ACHN (cell line): ENCODE data around the gene ZBTB46.
"Not testable (repeated sequence)": the region's sequence is repeated elsewhere in the genome, so short reads cannot be mapped to it uniquely, and the experiment has no call there.

Source experiments
- DNase-seq: peaks from one replicate; pipeline ENCODE4 v3.0.0-alpha.2; 2015
- in situ Hi-C: cut with HindIII; loops from 2 replicates; pipeline ENCODE4 v1.10.0; 2017; ENCODE audit warnings: low sequenced_read_pairs, low pct_ligation_motif_present, low pct_unique_long_range_greater_than_20kb

The ZBTB46 gene

GRCh38 chr20:63734946-63735858, 95.9 kb downstream of the ZBTB46 start:
- DNase-seq: no peak
- in situ Hi-C loops: no loop called here

DNA sequence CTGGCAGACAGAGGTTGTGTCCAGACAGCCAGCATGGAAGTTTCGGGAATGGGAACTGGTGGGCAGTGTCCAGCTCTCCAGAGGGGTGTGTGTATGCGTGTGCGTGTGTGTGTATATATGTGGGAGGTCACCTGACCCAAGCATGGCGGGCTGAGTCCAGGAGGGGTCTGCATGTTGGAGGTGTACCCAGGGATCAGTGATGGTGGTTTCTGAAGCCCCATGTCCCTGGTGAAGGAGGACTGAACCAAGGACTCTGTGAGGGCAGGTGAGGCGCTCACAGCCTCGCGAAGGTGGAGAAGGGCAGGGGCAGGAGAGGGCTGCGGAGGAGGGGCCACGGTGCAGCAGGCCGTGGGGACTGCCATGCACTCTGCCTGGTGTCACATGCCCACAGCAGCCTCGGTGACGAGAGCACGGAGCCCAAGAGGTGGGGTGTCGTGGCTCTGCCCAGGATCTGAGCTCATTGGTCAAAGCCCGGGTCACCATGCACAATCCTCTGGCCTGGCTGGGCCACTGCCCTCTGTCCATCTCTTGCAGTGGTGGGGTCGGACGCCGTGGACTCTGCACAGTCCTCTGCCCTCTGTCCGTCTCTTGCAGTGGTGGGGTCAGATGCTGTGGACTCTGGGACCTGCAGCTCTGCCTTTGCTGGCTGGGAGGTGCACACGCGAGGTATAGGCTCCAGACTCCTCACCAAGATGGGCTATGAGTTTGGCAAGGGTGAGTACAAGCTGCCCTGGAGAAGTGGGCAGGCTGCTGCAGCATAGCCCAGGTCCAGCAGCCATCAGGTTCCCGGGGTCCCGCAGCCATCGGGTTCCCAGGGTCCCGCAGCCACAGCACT, 96.7 kb downstream of the ZBTB46 start:
- no peak for DNase-seq
- in situ Hi-C loops: no loop called here

DNA sequence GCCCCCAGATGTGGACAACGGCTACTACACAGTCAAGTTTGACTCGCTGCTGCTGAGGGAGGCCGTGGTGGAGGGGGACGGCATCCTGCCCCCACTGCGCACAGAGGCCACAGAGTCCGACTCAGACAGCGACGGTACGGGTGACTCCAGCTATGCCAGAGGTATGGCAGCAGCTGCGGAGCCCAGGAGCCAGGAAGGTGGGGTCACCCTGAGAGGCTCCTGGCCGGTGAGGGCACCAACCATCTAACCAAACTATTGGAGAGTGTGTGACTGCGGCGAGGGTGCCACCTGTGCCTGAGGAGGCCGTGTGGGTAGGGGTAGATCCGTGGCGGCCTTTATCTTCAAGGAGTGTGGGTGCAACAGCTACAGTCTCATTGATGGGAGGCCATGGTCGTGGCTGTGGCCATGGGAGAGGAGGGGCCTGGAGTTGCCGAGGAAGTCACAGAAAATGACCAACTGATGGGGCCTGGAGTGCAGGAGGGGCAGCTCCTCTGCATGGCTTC, 97.4 kb downstream of the ZBTB46 start:
- in situ Hi-C loops: no loop called here
- no peak for DNase-seq

- no peak for DNase-seq
- in situ Hi-C loops: no loop called here
Observed at GRCh38 chr20:63733117-63733516, 97.9 kb downstream of the ZBTB46 start.

DNA sequence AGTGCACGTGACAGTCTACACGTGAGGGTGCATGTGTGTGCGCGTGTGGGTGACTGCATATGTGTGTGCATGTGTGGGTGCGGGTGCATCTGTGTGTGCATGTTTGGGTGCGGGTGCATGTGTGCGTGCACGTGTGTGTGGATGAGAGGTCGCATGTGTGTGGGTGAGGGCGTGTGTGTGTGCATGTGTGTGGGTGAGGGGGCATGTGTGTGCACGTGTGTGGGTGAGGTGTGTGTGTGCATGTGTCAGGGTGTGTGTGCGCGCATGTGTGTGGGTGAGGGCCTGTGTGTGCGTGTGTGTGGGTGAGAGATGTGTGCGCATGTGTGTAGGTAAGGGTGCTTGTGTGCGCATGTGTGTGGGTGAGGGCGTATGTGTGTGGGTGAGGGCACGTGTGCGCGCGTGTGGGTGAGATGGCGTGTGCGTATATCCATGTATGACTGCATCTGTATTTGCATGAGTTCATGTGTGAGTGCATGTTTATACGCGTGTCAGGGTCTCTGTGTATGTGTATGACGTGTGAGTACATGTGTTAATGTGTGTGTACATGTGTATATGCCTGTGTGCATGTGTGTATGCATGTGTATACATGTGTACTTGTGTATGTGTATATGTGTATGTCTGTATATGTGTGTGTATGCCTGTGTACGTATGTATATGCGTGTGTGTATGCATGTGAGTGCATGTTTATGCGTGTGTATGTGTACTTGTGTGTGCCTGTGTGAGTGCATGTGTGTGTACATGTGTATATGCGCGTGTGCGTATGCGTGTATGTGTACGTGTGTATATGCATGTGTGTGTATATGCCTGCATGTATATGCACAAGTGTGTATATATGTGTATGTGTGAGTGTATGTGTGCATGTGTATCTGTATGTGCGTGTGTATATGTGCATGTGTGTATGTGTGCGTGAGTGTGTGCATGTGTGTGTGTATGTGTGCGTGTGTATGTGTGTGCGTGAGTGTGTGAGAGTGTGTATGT, 98.7 kb downstream of the ZBTB46 start:
- in situ Hi-C loops: no loop called here
- DNase-seq: no peak

DNA sequence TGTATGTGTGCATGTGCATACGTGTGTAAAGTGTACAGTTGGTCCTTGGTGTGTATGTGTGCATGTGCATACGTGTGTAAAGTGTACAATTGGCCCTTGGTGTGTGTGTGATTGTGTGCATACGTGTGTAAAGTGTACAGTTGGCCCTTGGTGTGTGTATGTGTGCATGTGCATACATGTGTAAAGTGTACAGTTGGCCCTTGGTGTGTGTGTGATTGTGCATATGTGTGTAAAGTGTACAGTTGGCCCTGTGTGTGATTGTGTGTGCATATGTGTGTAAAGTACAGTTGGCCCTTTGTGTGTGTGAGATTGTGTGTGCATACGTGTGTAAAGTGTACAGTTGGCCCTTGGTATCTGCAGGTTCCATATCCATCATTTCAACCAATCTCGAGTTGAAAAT, 99.7 kb downstream of the ZBTB46 start:
- in situ Hi-C loops: no loop called here
- no peak for DNase-seq

GRCh38 chr20:63730189-63730733, 100.8 kb downstream of the ZBTB46 start:
- in situ Hi-C loops, DNase-seq: not testable (repeated sequence)

DNA sequence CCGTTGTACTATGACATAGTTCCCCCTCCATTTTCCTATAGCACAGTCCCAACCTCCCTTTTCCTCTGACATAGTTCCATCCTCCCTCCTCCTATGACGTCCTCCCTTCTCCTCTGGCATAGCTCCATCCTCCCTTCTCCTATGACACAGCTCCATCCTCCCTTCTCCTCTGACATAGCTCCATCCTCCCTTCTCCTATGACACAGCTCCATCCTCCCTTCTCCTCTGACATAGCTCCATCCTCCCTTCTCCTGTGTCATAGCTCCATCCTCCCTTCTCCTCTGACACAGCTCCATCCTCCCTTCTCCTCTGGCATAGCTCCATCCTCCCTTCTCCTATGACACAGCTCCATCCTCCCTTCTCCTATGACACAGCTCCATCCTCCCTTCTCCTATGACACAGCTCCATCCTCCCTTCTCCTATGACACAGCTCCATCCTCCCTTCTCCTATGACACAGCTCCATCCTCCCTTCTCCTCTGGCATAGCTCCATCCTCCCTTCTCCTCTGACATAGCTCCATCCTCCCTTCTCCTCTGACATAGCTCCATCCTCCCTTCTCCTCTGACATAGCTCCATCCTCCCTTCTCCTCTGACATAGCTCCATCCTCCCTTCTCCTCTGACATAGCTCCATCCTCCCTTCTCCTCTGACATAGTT, 108.0 kb downstream of the ZBTB46 start:
- in situ Hi-C loops, DNase-seq: not testable (repeated sequence)

- in situ Hi-C loops: no loop called here
- no peak for DNase-seq
Observed at GRCh38 chr20:63718996-63719395, 112.1 kb downstream of the ZBTB46 start.

GRCh38 chr20:63714858-63715257, 116.2 kb downstream of the ZBTB46 start:
- in situ Hi-C loops: no loop called here
- no peak for DNase-seq

GRCh38 chr20:63712191-63712590, 118.9 kb downstream of the ZBTB46 start:
- in situ Hi-C loops: no loop called here
- DNase-seq: no peak

- in situ Hi-C loops: no loop called here
- no peak for DNase-seq
Observed at GRCh38 chr20:63711085-63711645, 119.9 kb downstream of the ZBTB46 start.

DNA sequence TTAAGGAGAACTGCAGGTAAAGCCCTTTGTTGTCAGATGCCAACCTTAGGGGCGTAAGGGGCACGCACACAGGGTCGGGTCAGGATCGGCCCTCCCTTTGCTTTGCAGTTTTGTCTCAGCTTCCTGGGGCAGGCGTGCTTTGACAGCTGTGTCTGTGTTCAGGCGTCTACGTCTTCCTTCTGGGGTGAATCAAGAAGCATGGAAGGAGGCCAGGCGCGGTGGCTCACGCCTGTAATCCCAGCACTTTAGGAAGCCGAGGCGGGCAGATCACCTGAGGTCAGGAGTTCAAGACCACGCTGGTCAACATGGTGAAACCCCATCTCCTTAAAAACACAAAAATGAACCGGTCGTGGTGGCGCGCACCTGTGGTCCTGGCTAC, 121.9 kb downstream of the ZBTB46 start:
- in situ Hi-C loops: no loop called here
- DNase-seq: no peak

DNA sequence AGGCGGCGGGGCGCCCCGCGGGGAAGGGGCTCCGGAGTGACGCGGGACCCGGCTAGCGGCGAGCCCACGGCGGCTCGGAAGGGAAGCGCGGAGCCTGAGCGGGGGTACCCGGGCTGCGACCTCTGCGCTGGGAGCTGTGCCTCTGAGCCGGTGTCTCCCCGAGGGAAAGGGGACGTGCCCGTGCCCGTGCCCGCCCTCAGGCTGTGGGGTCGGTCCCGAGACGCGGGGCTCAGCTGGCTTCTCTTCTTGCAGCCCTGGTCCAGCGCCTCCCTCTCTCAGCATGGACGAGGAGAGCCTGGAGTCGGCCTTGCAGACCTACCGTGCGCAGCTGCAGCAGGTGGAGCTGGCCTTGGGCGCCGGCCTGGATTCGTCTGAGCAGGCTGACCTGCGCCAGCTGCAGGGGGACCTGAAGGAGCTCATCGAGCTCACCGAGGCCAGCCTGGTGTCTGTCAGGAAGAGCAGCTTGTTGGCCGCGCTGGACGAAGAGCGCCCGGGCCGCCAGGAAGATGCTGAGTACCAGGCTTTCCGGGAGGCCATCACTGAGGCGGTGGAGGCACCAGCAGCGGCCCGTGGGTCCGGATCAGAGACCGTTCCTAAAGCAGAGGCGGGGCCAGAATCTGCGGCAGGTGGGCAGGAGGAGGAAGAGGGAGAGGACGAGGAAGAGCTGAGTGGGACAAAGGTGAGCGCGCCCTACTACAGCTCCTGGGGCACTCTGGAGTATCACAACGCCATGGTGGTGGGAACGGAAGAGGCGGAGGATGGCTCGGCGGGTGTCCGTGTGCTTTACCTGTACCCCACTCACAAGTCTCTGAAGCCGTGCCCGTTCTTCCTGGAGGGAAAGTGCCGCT, 122.5 kb downstream of the ZBTB46 start:
- in situ Hi-C loops: no loop called here
- no peak for DNase-seq

DNA sequence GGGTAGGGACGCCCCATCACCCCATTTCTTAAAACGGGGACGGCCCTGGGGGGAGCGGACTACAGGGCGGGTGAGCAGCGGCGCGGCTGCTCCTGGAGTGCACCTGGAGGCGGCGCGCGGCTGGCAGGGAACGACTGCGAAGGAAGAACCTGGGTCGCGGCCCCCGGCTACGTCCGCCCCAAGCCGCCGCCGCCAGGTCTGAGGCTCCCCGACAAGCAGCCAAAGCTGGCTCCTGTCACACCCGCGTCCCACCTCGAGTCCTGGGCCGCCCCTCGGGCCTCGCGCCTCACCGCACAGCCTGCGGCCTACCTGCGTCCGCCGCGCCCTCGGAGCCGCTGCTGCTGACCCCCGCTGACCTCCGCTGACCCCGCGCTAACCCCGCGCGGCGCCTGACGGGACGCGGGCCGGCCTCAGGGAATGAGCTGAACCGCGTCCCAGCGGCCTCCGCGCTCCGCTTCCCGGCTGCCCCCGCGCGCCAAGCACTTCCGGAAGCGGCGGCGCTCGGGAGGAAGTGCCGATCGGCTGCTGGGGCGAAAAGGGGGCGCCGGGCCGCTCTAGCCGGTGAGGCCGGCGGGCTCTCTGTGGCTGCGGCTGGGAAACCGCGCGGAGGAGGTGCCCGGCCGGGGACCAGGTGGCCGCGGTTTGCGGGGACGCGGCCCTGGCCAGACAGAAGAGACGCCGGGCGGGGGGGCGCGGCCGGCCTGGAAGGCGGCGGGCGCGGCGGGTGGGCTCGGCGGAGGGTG, 123.3 kb downstream of the ZBTB46 start, which contains the start of the genes ARFRP1 and ZGPAT:
ARFRP1 (minus strand) TSS at position 419 of the 743 bp plus-strand sequence. CDS start 885 bp downstream, outside the sequence.
ZGPAT (plus strand) TSS at position 482 of the 743 bp plus-strand sequence. CDS start 542 bp downstream, outside the sequence.
- DNase-seq: peak; percentile 74
- in situ Hi-C loops: no loop called here
